WTC11 (cell line): ENCODE data around the gene FGD5.

Experiments
- JAZF1 ChIP-seq: fragments of 250-450 bp; sonication (Bioruptor Pico); IDR thresholded peaks from 2 replicates; pipeline ENCODE4 v1.9.0; 2021; ENCODE audit warnings: moderate library complexity, mild to moderate bottlenecking, inconsistent platforms
- MXD4 ChIP-seq: fragments of 250-450 bp; sonication (Bioruptor Pico); IDR thresholded peaks from 2 replicates; pipeline ENCODE4 v1.8.0; 2021; ENCODE audit warnings: mild to moderate bottlenecking, moderate library complexity, borderline replicate concordance
- NR2C2 ChIP-seq: sonication (generic); formaldehyde crosslinking; IDR thresholded peaks from 2 replicates; pipeline ENCODE4 v1.8.0; 2022; ENCODE audit warnings: mild to moderate bottlenecking, missing genetic modification reagents
- TCF7 ChIP-seq: sonication (generic); formaldehyde crosslinking; IDR thresholded peaks from 2 replicates; pipeline ENCODE4 v1.8.0; 2022; ENCODE audit warnings: mild to moderate bottlenecking, low read depth, missing genetic modification reagents, moderate library complexity
- TEAD4 ChIP-seq: sonication (generic); formaldehyde crosslinking; IDR thresholded peaks from 2 replicates; pipeline ENCODE4 v1.8.0; 2022; ENCODE audit warnings: mild to moderate bottlenecking, missing genetic modification reagents
- ZBTB21 ChIP-seq: sonication (generic); formaldehyde crosslinking; IDR thresholded peaks from 2 replicates; pipeline ENCODE4 v1.8.1; 2023; ENCODE audit warnings: mild to moderate bottlenecking, missing genetic modification reagents, borderline replicate concordance
- ZNF138 ChIP-seq: sonication (generic); formaldehyde crosslinking; conservative IDR thresholded peaks from 2 replicates; pipeline ENCODE4 v1.8.1; 2022; ENCODE audit warnings: mild to moderate bottlenecking, moderate library complexity, missing genetic modification reagents
- TF ChIP-seq, protein P1 (sequence below): fragments of 200-600 bp; IDR thresholded peaks from 2 replicates; pipeline ENCODE4 v1.8.0; 2022; ENCODE audit warnings: antibody characterized with exemption
- TF ChIP-seq, protein P2 (sequence below): sonication (generic); formaldehyde crosslinking; IDR thresholded peaks from 2 replicates; pipeline ENCODE4 v1.8.0; 2022; ENCODE audit warnings: missing genetic modification reagents
- TF ChIP-seq, protein P3 (sequence below): sonication (generic); formaldehyde crosslinking; IDR thresholded peaks from 2 replicates; pipeline ENCODE4 v1.8.1; 2023; ENCODE audit warnings: mild to moderate bottlenecking, moderate library complexity, missing genetic modification reagents
- TF ChIP-seq, protein P4 (sequence below): sonication (generic); formaldehyde crosslinking; IDR thresholded peaks from 2 replicates; pipeline ENCODE4 v1.8.1; 2023; ENCODE audit warnings: mild to moderate bottlenecking, missing genetic modification reagents
- TF ChIP-seq, protein P5 (sequence below): sonication (generic); formaldehyde crosslinking; IDR thresholded peaks from 2 replicates; pipeline ENCODE4 v1.8.0; 2022; ENCODE audit warnings: mild to moderate bottlenecking, missing genetic modification reagents
- TF ChIP-seq, protein P6 (sequence below): sonication (generic); formaldehyde crosslinking; IDR thresholded peaks from 2 replicates; pipeline ENCODE4 v1.8.1; 2023; ENCODE audit warnings: mild to moderate bottlenecking, missing genetic modification reagents, moderate library complexity

DNA sequence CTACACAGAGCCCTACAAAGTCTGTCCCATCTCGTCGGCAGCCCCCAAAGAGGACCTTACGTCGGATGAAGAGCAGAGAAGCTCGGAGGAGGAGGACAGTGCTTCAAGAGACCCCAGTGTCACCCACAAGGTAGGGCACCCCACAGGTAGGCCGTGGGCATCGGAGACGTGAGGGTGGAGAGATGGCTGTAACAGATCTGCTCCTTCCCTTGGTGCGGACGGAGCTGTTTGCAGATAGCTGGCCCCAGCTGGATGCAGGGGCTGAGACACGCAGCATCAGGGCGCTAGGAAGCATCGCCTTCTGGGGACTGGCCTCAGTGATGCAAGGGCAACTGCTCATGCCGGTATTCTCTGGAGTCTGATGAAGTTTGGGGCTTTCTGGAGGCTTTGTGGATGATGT lies 45.4 kb downstream of the FGD5 start:
- TF ChIP-seq, protein P1, sequence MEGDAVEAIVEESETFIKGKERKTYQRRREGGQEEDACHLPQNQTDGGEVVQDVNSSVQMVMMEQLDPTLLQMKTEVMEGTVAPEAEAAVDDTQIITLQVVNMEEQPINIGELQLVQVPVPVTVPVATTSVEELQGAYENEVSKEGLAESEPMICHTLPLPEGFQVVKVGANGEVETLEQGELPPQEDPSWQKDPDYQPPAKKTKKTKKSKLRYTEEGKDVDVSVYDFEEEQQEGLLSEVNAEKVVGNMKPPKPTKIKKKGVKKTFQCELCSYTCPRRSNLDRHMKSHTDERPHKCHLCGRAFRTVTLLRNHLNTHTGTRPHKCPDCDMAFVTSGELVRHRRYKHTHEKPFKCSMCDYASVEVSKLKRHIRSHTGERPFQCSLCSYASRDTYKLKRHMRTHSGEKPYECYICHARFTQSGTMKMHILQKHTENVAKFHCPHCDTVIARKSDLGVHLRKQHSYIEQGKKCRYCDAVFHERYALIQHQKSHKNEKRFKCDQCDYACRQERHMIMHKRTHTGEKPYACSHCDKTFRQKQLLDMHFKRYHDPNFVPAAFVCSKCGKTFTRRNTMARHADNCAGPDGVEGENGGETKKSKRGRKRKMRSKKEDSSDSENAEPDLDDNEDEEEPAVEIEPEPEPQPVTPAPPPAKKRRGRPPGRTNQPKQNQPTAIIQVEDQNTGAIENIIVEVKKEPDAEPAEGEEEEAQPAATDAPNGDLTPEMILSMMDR, result no peak
- TF ChIP-seq ZBTB21 (CRISPR knock-in tag) (no peak), ZNF138 (no peak), TCF7 (CRISPR knock-in tag) (no peak), JAZF1 (CRISPR knock-in tag) (no peak), NR2C2 (CRISPR knock-in tag) (no peak), MXD4 (no peak), TEAD4 (CRISPR knock-in tag) (no peak)
- TF ChIP-seq, protein P2, sequence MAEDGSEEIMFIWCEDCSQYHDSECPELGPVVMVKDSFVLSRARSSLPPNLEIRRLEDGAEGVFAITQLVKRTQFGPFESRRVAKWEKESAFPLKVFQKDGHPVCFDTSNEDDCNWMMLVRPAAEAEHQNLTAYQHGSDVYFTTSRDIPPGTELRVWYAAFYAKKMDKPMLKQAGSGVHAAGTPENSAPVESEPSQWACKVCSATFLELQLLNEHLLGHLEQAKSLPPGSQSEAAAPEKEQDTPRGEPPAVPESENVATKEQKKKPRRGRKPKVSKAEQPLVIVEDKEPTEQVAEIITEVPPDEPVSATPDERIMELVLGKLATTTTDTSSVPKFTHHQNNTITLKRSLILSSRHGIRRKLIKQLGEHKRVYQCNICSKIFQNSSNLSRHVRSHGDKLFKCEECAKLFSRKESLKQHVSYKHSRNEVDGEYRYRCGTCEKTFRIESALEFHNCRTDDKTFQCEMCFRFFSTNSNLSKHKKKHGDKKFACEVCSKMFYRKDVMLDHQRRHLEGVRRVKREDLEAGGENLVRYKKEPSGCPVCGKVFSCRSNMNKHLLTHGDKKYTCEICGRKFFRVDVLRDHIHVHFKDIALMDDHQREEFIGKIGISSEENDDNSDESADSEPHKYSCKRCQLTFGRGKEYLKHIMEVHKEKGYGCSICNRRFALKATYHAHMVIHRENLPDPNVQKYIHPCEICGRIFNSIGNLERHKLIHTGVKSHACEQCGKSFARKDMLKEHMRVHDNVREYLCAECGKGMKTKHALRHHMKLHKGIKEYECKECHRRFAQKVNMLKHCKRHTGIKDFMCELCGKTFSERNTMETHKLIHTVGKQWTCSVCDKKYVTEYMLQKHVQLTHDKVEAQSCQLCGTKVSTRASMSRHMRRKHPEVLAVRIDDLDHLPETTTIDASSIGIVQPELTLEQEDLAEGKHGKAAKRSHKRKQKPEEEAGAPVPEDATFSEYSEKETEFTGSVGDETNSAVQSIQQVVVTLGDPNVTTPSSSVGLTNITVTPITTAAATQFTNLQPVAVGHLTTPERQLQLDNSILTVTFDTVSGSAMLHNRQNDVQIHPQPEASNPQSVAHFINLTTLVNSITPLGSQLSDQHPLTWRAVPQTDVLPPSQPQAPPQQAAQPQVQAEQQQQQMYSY (CRISPR knock-in tag), result no peak
- TF ChIP-seq, protein P3, sequence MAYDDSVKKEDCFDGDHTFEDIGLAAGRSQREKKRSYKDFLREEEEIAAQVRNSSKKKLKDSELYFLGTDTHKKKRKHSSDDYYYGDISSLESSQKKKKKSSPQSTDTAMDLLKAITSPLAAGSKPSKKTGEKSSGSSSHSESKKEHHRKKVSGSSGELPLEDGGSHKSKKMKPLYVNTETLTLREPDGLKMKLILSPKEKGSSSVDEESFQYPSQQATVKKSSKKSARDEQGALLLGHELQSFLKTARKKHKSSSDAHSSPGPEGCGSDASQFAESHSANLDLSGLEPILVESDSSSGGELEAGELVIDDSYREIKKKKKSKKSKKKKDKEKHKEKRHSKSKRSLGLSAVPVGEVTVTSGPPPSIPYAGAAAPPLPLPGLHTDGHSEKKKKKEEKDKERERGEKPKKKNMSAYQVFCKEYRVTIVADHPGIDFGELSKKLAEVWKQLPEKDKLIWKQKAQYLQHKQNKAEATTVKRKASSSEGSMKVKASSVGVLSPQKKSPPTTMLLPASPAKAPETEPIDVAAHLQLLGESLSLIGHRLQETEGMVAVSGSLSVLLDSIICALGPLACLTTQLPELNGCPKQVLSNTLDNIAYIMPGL (CRISPR knock-in tag), result no peak
- TF ChIP-seq, protein P4, sequence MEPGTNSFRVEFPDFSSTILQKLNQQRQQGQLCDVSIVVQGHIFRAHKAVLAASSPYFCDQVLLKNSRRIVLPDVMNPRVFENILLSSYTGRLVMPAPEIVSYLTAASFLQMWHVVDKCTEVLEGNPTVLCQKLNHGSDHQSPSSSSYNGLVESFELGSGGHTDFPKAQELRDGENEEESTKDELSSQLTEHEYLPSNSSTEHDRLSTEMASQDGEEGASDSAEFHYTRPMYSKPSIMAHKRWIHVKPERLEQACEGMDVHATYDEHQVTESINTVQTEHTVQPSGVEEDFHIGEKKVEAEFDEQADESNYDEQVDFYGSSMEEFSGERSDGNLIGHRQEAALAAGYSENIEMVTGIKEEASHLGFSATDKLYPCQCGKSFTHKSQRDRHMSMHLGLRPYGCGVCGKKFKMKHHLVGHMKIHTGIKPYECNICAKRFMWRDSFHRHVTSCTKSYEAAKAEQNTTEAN (CRISPR knock-in tag), result no peak
- TF ChIP-seq, protein P5, sequence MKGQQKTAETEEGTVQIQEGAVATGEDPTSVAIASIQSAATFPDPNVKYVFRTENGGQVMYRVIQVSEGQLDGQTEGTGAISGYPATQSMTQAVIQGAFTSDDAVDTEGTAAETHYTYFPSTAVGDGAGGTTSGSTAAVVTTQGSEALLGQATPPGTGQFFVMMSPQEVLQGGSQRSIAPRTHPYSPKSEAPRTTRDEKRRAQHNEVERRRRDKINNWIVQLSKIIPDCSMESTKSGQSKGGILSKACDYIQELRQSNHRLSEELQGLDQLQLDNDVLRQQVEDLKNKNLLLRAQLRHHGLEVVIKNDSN (CRISPR knock-in tag), result no peak
- TF ChIP-seq, protein P6, sequence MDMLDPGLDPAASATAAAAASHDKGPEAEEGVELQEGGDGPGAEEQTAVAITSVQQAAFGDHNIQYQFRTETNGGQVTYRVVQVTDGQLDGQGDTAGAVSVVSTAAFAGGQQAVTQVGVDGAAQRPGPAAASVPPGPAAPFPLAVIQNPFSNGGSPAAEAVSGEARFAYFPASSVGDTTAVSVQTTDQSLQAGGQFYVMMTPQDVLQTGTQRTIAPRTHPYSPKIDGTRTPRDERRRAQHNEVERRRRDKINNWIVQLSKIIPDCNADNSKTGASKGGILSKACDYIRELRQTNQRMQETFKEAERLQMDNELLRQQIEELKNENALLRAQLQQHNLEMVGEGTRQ (CRISPR knock-in tag), result no peak
